ENCODE results near the gene RRP1. TPM values are rescaled to one million over a fixed set of nuclear protein-coding genes. Genes with fewer than 3 reads are reported as not detected.

Gene RRP1
- total RNA-seq, 1 donor from 2014 or later, result 30.9 TPM

GRCh38 chr21:43829575-43830119, 40.3 kb downstream of the RRP1 start:
- no peak for DNase-seq (ENCODE audit: low spot score, unreplicated experiment)
- Mint-ChIP-seq H3K9me3 (ENCODE audit: low read depth) (no peaks in the 10 kb centered on the region), H3K36me3 (ENCODE audit: insufficient read depth) (no peaks in the 10 kb centered on the region), H3K27ac (no peak overlapping the region), H3K27me3 (peaks cover 12% of the 10 kb centered on the region), H3K4me3 (ENCODE audit: low read depth) (no peak overlapping the region), H3K4me1 (ENCODE audit: low read depth) (peaks cover 6% of the 10 kb centered on the region)
- no peak for TF ChIP-seq CTCF (IDR thresholded peaks at IDR 0.05; ENCODE audit: unreplicated experiment)

- no peaks in the 10 kb centered on the region for H3K9me3 Mint-ChIP-seq (ENCODE audit: low read depth)
- H3K4me1 Mint-ChIP-seq (ENCODE audit: low read depth), result no peaks in the 10 kb centered on the region
Measured at GRCh38 chr21:43832158-43832550, 42.8 kb downstream of the RRP1 start.

GRCh38 chr21:43832648-43833047, 43.3 kb downstream of the RRP1 start:
- no peaks in the 10 kb centered on the region for H3K36me3 Mint-ChIP-seq (ENCODE audit: insufficient read depth)
- no peak for TF ChIP-seq CTCF (IDR thresholded peaks at IDR 0.05; ENCODE audit: unreplicated experiment)
- no peak overlapping the region for H3K4me3 Mint-ChIP-seq (ENCODE audit: low read depth)
- no peak overlapping the region for H3K27ac Mint-ChIP-seq
- no peak for DNase-seq (ENCODE audit: low spot score, unreplicated experiment)
- H3K27me3 Mint-ChIP-seq, result peaks cover 8% of the 10 kb centered on the region
- no peaks in the 10 kb centered on the region for H3K9me3 Mint-ChIP-seq (ENCODE audit: low read depth)
- no peaks in the 10 kb centered on the region for H3K4me1 Mint-ChIP-seq (ENCODE audit: low read depth)

More at GRCh38 chr21:43832158-43832550, 42.8 kb downstream of the RRP1 start:
- H3K27me3 Mint-ChIP-seq, result peaks cover 8% of the 10 kb centered on the region
- H3K36me3 Mint-ChIP-seq (ENCODE audit: insufficient read depth), result no peaks in the 10 kb centered on the region
- no peak overlapping the region for H3K27ac Mint-ChIP-seq
- no peak overlapping the region for H3K4me3 Mint-ChIP-seq (ENCODE audit: low read depth)
- no peak for DNase-seq (ENCODE audit: low spot score, unreplicated experiment)
- no peak for TF ChIP-seq CTCF (IDR thresholded peaks at IDR 0.05; ENCODE audit: unreplicated experiment)

- H3K4me1 Mint-ChIP-seq (ENCODE audit: low read depth), result no peaks in the 10 kb centered on the region
- no peak for TF ChIP-seq CTCF (IDR thresholded peaks at IDR 0.05; ENCODE audit: unreplicated experiment)
- H3K9me3 Mint-ChIP-seq (ENCODE audit: low read depth), result no peaks in the 10 kb centered on the region
- no peak for DNase-seq (ENCODE audit: low spot score, unreplicated experiment)
- H3K4me3 Mint-ChIP-seq (ENCODE audit: low read depth), result no peak overlapping the region
- peak overlapping the region; percentile 52 for H3K27ac Mint-ChIP-seq
- no peaks in the 10 kb centered on the region for H3K36me3 Mint-ChIP-seq (ENCODE audit: insufficient read depth)
- peaks cover 2% of the 10 kb centered on the region for H3K27me3 Mint-ChIP-seq
Measured at GRCh38 chr21:43834146-43834905, 44.9 kb downstream of the RRP1 start.

- Mint-ChIP-seq H3K27me3 (no peaks in the 10 kb centered on the region), H3K27ac (no peak overlapping the region), H3K36me3 (ENCODE audit: insufficient read depth) (no peaks in the 10 kb centered on the region), H3K4me1 (ENCODE audit: low read depth) (no peaks in the 10 kb centered on the region), H3K9me3 (ENCODE audit: low read depth) (no peaks in the 10 kb centered on the region), H3K4me3 (ENCODE audit: low read depth) (no peak overlapping the region)
- TF ChIP-seq CTCF (IDR thresholded peaks at IDR 0.05; ENCODE audit: unreplicated experiment), result no peak
- DNase-seq (ENCODE audit: low spot score, unreplicated experiment), result no peak
Measured at GRCh38 chr21:43835050-43835449, 45.7 kb downstream of the RRP1 start.
